GM21576 (cell line): ENCODE results near the gene MGLL.
"Not testable (repeated sequence)": the region's sequence is repeated elsewhere in the genome, so short reads cannot be mapped to it uniquely, and the experiment has no call there.

Experiments used
- ATAC-seq: cut with Tn5 transposase; IDR thresholded peaks from one replicate; pipeline ENCODE4 v1.9.1; 2021; ENCODE audit warnings: mild to moderate bottlenecking, moderate library complexity; ENCODE audit not compliant: unreplicated experiment

Gene MGLL

DNA sequence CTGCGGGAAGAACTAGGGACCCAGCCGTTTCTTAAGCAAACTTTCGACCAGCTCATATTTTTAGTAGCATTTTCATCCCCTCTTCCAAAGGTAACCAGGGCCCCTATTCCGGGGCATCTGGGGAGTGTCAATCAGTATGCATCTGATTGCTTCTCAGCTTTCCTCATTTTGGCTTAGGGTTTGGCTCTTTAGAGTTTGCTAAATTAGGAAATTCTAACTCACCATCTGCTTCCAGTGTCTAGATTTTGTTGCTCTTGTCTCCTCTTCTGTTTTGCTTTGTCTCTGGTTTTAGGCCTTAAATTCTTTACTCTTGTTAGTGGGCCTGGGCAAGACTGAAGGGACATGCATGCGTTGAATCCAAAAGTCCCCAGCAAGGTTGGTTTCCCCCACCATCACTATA, 159.2 kb downstream of the MGLL start:
- ATAC-seq = no peak

DNA sequence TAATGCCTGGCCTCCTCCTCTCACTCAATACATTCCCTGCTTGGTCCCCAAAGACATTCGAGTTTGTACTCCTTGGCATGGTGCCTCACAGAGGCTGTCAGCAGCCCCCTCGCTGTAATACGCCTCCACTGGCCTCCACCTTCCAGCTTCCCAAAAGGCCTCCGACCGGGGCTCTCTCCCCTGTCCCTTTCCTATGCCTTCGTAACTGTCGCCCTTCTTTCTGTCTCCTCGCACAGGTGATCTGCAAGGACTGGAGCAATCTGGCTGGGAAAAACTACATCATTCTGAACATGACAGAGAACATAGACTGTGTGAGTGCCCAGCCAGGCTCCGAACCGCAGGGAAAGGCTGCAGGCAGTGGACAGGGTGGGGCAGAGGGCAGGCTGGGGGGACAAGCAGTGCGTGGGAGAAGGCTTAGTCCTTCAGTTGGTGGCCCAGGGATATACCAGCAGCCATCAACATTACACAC, 160.3 kb downstream of the MGLL start:
- ATAC-seq = no peak

DNA sequence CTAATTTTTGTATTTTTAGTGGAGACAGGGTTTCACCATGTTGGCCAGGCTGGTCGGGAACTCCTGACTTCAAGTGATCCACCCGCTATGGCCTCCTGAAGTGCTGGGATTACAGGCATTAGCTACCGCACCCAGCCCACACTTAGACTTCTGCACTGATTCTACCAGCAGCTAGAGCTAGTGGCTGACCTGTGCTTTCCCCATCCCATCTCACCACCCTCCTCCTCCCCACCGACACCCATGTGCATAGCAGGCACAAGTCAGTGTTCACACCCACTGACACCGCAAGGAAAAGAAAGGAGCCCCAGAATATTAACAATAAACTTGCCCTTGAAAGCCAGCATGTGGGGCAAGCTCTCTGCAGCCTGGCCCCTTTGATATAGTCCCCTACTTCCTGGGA, 160.7 kb downstream of the MGLL start:
- ATAC-seq = no peak

DNA sequence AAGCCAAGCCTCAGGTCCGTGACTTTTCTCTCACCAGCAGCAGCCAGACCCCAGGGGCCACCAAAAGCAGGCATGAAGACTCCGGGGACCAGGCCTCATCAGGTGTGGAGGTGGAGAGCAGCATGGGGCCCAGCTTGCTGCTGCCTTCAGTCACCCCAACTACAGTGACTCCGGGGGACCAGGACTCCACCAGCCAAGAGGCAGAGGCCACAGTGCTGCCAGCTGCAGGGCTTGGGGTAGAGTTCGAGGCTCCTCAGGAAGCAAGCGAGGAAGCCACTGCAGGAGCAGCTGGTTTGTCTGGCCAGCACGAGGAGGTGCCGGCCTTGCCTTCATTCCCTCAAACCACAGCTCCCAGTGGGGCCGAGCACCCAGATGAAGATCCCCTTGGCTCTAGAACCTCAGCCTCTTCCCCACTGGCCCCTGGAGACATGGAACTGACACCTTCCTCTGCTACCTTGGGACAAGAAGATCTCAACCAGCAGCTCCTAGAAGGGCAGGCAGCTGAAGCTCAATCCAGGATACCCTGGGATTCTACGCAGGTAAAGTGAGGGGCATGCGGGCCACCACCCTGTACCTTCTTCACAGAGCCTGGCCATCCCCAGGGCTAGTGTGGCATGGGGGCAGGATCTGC, 161.6 kb downstream of the MGLL start:
- ATAC-seq = no peak

DNA sequence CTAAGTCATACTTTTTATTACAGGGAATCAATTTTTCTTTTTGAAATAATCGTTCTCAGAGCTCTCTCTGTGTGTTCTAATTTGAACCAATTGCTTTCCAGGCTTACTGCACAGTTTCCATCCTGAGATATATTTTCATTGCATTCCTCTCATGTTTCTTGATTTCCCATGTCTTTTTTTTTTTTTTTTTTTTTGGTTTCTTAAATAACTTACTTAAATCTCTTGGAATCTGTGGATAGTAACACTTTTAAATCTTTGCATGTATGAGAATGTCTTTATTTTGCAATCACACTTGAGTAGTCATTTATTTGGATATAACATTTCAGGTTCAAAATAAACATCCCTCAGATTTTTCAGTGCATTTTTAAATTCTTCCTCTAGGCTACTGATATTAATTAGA, 164.1 kb downstream of the MGLL start:
- ATAC-seq = no peak

DNA sequence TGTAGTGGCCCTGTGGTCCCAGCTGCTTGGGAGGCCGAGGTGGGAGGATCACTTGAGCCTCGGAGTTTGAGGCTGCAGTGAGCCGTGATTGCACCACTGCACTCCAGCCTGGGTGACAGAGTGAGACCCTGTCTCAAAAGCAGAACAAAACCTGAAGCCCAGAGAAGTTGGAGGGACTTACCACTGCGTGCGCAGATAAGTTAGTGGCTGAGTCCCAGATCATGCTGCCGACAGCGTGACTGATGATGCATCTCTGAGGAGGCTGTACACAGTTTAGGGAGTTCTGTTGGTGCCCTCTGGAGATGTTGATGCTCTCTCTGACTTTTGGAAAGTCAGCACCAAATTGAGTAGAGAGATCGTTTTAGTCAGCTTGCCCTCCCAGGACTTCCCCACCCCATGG, 165.4 kb downstream of the MGLL start:
- ATAC-seq = no peak

DNA sequence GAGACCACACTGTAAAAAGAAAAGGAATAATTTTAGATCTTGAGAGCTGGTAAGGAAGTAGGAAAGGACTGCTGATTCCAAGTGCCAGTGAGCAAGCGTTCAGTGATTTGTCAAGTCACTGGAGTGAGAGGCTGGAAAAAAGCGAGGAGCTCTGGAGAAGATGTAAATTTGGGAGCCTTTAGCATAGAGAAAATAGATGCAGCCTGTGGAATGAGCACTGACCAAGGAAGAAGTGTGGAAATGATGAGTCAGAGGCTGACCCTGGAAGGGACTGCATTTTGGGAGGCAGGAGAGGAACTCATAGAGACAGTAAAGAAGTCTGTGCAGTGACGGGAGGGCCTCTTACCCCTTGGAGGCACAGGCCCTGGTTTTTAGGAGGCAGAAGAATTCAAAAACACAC, 166.7 kb downstream of the MGLL start:
- no peak for ATAC-seq

DNA sequence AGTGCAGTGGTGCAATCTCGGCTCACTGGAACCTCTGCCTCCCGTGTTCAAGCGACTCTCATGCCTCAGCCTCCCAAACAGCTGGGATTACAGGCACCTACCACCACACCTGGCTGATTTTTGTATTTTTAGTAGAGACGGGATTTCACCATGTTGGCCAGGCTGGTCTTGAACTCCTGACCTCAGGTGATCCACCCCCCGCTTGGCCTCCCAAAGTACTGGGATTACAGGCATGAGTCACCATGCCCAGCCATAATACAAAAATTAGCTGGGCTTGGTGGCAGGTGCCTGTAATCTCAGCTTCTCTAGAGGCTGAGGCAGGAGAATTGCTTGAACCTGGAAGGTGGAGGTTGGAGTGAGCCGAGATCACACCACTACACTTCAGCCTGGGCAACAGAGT, 167.3 kb downstream of the MGLL start:
- ATAC-seq = not testable (repeated sequence)

DNA sequence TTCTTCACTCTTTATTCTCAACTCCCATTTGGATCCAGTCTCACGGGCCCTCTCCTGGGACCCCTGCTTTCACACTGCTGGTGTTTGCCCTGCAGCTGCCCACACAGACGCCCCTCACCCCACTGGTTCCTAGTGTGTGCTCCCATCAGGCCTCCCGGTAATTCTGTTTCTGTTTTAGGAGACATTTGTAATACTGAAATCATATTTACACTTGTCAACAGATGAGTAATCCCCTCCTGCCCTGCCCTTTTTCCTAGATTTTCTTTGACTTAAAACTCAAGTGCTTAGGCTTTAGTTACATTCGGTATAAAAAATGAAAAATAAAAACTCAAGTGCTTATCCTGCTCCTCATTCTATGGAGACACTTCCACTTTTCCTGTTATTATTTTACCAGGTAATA, 167.9 kb downstream of the MGLL start:
- ATAC-seq = no peak

DNA sequence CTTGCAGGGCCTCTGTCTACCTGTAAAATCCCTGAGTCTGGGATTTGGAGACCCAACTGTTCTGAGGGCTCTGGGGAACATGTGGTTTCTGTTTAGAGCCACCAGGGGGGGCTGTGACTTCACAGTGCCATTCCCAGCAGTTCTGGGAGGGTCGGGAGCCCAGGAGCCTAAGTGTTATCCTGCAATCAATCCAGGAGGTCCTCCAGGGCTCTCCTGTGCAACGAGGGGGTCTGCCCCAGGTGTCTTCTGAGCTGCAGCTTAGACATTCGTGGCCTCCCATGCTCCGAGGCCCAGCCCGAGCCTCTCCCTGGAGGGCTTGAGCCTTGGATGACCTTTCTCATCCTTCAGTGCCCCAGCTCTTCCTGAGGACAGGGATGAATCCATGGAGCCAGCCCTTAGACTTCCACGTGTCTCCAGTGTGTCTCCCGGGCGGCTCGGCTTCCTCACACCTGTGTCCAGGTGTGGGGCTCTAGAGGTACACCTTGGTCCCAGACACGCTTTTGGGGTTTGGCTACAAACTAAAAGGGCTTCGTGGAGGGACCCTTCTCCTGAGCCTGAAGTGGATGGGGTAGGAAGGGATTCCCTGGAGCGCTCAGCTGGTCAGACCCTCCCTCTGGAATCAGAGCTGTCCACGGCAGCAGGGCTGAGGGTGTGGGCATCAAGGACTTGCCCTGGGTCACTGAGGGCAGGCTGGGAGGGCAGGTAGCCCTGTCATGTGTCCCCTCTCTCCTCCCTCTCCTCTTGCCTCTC, 169.9 kb downstream of the MGLL start:
- no peak for ATAC-seq

DNA sequence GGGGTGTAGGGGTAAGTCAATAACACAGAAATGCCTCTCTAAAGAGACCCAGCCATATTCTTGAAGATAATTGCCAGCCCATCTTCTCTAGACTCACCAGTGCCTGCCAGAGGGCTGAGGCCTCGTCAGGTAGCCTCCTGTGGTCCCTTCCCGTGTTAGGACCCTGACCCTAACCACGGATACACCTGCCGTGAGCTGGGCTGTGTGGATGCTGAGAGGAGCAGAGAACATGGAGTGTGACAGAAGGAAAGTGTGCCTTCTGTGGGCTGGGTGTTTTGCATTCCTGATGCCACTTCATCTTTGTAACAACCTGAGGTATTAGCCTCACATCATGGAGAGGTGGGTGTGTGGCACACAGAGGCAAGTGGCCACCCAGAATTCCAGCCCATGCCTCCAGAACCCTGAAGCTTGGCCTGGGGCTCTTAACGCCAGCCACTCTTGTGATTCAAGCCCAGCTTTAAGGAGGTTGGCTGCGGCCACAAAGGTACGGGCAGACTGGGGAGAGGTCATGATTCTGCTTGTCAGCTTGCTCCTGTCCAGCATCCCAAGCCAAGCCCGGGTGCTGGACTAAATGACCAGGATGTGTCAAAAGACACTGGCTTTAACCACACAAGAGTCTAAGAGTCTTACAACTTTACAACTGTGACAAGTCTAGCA, 170.7 kb downstream of the MGLL start:
- ATAC-seq = no peak

DNA sequence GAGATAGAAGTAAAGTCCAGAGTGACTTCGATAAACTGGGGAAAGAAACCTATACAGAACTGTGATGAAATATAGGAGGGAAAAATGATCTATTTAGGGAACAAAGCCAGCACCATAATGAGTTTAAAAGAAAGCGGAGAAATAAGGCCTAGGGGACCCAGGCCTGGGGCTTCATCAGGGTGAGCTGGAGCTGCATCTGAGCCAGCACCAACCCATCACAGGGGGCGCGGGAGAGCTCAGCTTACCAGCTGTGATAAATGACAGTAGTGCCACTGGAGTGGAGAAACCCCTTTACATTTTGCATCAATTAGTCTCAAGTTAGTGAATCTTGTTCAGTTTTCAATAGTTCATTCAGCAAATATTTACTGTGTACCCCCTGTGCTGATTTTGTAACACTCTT, 172.1 kb downstream of the MGLL start:
- no peak for ATAC-seq

DNA sequence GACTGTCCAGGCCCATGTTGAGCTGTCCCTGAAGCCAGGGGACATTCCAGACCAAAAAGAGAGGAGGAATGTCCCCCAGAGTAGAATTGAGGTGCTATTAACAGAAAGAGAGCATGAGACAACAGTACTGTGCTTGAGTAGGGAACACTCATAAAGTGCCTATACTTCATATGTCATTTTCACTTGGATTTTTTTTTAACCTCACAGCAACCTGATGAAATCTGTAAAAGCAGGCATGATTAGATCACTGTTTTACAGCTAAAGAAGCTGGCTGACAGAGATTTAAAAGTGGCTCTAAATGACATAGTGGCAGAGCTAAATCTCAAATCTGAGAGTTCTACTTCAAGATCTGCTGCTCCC, 174.5 kb downstream of the MGLL start:
- ATAC-seq = no peak

DNA sequence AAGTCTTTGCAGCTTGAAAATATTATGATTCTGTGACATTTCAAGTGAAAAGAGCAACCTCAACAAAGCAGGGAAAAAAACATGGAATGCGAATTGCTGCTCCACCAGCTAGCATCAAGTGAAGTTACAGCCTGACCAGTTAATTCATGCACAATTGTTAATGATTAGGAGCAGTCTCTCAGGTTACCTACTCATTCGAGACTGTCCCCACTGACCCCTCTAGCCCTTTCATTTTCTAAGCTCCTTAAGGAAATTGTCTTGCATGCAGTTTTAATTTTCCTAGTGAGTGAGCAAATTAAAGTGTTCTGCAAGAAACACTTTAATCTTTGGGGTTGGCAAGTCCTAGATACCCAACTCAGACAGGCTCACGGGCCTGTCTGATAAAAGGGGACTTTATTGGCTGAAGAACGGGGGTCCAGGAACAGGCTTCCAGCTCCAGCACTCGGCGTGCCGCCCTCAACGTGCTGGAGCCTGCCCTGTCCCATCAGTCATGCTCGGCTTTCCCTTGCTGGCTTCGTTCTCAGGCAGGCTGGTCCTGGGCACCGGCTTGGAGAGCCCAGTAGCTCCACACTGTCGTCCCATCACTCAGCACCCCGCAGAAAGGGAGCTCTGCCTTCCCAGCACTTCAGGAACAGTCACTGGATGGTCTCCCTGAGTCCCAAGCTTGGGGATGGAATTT, 175.0 kb downstream of the MGLL start:
- ATAC-seq = no peak

DNA sequence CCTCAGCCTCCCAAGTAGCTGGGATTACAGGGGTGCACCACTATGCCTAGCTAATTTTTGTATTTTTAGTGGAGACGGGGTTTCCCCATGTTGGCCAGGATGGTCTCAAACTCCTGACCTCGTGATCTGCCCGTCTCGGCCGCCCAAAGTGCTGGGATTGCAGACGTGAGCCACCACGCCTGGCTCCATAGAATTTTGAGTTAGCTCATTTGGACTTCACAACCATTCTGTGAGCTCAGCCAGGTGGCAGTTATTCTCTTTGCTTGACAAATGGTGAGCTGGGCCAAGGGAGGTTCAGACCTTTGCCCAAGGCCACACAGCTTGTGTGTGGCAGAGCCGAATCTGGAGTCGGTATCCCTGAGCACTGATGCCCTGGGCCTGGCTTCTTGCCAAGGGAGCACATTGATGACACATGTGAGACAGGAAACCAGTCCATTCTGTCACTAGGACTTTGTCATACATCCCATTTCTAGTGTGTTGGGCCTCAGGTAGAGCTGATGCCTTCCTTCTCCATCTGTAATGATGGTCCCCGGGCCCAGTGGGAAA, 175.7 kb downstream of the MGLL start:
- no peak for ATAC-seq

DNA sequence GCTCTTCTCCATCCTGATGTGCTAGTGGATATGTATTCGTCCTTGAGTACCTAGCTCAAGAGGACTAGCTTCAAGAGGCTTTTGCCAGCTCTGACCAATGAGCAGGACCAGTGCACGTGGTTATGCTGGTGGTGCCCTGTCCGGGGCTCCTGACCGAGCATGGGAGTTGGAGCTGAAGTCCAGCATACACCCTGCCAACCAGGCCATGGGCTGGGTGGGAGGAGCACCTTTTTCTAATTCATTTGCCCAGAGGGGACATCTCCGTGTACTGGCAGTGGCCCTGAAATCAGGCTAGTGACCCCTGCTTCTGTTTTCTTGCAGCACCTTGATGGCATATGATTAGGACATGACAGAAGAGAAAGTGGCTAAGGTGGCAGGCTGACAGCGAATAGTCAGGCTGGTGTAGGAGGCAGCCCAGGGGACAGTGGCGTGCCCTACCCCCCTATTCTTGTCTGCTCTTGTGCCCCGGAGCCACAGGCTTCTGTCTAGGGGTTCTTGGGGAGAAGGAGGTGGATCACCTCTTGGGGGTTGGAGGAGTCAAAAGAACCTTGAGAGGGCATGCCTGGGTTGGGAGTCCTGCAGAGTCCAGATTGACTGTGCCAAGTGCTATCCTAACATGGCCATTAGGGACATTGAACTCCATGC, 176.8 kb downstream of the MGLL start:
- no peak for ATAC-seq

DNA sequence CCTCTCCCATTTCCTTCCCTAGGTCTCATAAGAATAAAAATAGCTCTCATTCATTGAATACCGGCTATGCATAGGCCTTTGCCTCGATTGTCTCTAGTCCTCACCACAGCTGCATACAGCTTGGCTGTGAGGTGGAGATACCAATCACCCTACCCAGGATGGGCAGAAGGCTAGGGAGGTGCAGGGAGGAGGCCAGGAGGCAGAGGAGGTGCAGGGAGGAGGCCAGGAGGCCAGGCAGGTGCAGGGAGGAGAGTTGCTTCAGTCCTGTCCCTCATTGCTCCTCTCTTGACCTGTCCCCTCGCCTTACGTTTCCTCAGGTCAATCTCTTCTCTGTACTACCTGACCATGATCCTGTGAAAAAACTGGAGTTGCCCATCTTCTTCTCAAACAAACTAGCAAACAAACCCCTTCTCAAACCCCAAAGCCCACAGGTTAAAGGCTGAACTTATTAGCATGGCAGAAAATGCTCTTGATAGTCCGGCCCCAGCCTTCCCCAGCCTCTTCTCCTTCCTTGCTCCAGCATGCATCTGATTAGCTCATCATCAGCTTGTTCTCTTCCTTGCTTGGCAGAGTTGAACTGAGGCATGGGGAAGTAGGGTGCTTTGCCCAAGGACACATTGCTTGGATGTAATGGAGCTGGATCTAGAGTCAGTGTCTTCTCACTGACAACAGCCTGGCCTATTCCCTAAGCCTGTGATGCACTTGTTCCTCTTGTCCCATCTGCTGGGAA, 177.5 kb downstream of the MGLL start:
- no peak for ATAC-seq

DNA sequence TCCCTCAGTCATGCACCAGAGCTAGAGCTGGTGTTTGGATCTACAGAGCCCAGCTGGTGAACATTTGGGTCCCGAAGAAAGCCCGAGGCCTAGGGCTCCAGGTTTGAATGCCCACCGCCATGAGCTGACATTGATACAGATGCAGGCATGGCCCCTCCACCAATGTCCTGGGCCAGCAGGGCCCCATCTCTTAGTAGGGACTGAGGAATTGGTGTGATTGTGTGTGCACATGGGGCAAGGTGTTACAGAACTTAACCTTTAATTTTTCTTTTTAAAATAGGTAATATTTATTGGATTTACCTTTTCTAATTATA, 182.3 kb downstream of the MGLL start:
- no peak for ATAC-seq

DNA sequence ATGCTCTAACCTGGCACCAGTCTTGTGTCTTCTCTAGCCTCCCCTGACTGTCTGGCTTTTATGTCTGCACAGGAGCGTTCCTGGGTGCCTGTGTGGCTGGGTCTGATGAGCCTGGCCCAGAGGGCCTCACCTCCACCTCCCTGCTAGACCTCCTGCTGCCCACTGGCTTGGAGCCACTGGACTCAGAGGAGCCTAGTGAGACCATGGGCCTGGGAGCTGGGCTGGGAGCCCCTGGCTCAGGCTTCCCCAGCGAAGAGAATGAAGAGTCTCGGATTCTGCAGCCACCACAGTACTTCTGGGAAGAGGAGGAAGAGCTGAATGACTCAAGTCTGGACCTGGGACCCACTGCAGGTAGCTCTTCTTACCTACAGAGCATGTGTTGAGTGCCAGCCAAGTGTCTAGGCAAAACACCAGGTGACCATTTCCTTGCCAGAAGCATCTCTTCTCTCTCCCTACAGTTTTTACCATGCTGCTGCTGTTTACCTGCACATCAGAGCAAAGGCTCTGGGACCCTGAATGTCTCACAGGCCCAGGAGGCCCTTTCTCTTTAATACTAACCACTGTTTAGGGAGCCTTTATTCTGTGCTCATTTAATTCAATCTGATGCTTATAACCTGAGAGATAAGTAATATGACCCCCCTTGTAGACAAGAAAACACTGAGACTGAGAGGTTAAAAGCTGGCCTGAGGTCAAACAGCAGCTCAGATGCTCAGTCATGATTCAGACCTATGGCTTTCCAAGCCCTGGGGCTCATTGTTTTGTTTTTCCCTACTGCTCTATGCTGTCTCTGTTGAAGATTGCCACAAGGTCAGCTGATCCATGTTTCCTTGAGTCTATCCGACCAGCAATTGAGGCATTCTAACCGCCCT, 182.9 kb downstream of the MGLL start:
- no peak for ATAC-seq
